LHCN-M2 (cell line): ENCODE data around the gene SH3BP2. TPM values are rescaled to one million over a fixed set of nuclear protein-coding genes. Genes with fewer than 3 reads are reported as not detected.

ENCODE experiments used
- DNase-seq: peaks from one replicate; pipeline ENCODE4 v3.0.0-alpha.2; 2012; ENCODE audit warnings: low read depth
- total RNA-seq: library from RNA; depleted of rRNA; stranded (reverse); fragments of >200 nt; gene quantifications from 2 replicates; pipeline ENCODE4 v1.2.3, GENCODE V29; 2014

The SH3BP2 gene
- total RNA-seq, 1 experiment from 2014 or later: 31.7 TPM

- DNase-seq: no peak
Measured at GRCh38 chr4:2817701-2818350, 24.9 kb downstream of the SH3BP2 start.

- DNase-seq: no peak
Measured at GRCh38 chr4:2818351-2818939, 25.6 kb downstream of the SH3BP2 start.

GRCh38 chr4:2819244-2820215 lies 26.6 kb downstream of the SH3BP2 start:
- no peak for DNase-seq

- no peak for DNase-seq
Measured at GRCh38 chr4:2820216-2820982, 27.5 kb downstream of the SH3BP2 start.

GRCh38 chr4:2822461-2823300 lies 29.8 kb downstream of the SH3BP2 start:
- DNase-seq: no peak

- no peak for DNase-seq
Measured at GRCh38 chr4:2823301-2823670, 30.4 kb downstream of the SH3BP2 start.

- DNase-seq: no peak
Measured at GRCh38 chr4:2823671-2824328, 30.9 kb downstream of the SH3BP2 start.

GRCh38 chr4:2824329-2824835 lies 31.5 kb downstream of the SH3BP2 start:
- DNase-seq: no peak

- DNase-seq: no peak
Measured at GRCh38 chr4:2824836-2825381, 32.0 kb downstream of the SH3BP2 start.

GRCh38 chr4:2825740-2826139 lies 32.9 kb downstream of the SH3BP2 start:
- DNase-seq: no peak

GRCh38 chr4:2827071-2827873 lies 34.4 kb downstream of the SH3BP2 start:
- no peak for DNase-seq

GRCh38 chr4:2827874-2828751 lies 35.2 kb downstream of the SH3BP2 start:
- DNase-seq: no peak

GRCh38 chr4:2828758-2829181 lies 35.9 kb downstream of the SH3BP2 start:
- no peak for DNase-seq

GRCh38 chr4:2829321-2829932 lies 36.5 kb downstream of the SH3BP2 start:
- DNase-seq: no peak

- no peak for DNase-seq
Measured at GRCh38 chr4:2829933-2830451, 37.1 kb downstream of the SH3BP2 start.

- DNase-seq: no peak
Measured at GRCh38 chr4:2830632-2831610, 38.0 kb downstream of the SH3BP2 start.
